ENCODE measurements around the gene PHYKPL.

PHYKPL gene

DNA sequence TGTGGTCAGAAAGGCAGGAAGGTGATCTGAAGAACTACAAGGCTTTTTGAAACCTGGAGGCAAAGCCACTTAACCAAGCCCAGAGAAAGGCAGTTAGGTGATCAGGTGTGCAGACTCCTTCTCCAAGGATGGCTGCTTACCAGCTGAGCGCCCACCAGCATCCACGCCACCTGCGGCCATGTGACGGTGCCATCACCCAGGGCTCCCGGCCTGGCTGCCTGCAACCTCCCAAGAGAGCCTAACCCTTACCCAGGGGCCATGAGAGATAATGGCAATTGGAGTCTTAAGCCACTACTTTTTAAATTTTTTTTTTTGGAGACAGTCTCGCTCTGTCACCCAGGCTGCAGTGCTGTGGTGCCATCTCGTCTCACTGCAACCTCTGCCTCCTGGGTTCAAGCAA lies 33.1 kb upstream of the PHYKPL start:
- TF ChIP-seq EZH2 (optimal IDR thresholded peaks at IDR 0.05; ENCODE audit: low read depth, low read length): no peak
- no peak for TF ChIP-seq CTCF (IDR thresholded peaks at IDR 0.05; ENCODE audit: low read length)
- TF ChIP-seq EZH2phosphoT487 (IDR thresholded peaks at IDR 0.05; ENCODE audit: low read length): no peak
- Histone ChIP-seq H3K9me3 (replicated peaks; ENCODE audit: insufficient read depth, low read length) (no peaks in the 10 kb centered on the region), H3K27me3 (replicated peaks; ENCODE audit: insufficient read depth, low read length) (peaks cover 36% of the 10 kb centered on the region), H3F3A (ENCODE audit: insufficient read depth, low read length) (no peaks in the 10 kb centered on the region), H3K36me3 (replicated peaks; ENCODE audit: insufficient read depth, low read length) (no peaks in the 10 kb centered on the region), H3K27ac (ENCODE audit: low read length) (no peak overlapping the region), H3K9me2 (replicated peaks; ENCODE audit: insufficient read depth, low read length) (no peaks in the 10 kb centered on the region), H3K4me1 (ENCODE audit: low read length) (no peaks in the 10 kb centered on the region), H3K4me3 (ENCODE audit: low read length) (no peak overlapping the region), H3K9ac (ENCODE audit: low read length) (no peak overlapping the region), H3K4me2 (ENCODE audit: low read depth, low read length) (no peak overlapping the region), H2AFZ (ENCODE audit: low read length) (no peak overlapping the region), H3K79me2 (ENCODE audit: low read length) (no peaks in the 10 kb centered on the region), H4K20me1 (ENCODE audit: insufficient read depth, low read length) (no peaks in the 10 kb centered on the region)
- DNase-seq: no peak

- Histone ChIP-seq H2AFZ (ENCODE audit: low read length) (no peak overlapping the region), H3K27ac (ENCODE audit: low read length) (no peak overlapping the region), H3K79me2 (ENCODE audit: low read length) (no peaks in the 10 kb centered on the region), H3K9ac (ENCODE audit: low read length) (no peak overlapping the region), H3K36me3 (replicated peaks; ENCODE audit: insufficient read depth, low read length) (no peaks in the 10 kb centered on the region), H3K9me3 (replicated peaks; ENCODE audit: insufficient read depth, low read length) (no peaks in the 10 kb centered on the region), H3K4me2 (ENCODE audit: low read depth, low read length) (no peak overlapping the region), H3K4me3 (ENCODE audit: low read length) (no peak overlapping the region), H3F3A (ENCODE audit: insufficient read depth, low read length) (no peaks in the 10 kb centered on the region), H3K9me2 (replicated peaks; ENCODE audit: insufficient read depth, low read length) (no peaks in the 10 kb centered on the region), H3K27me3 (replicated peaks; ENCODE audit: insufficient read depth, low read length) (peaks cover 39% of the 10 kb centered on the region), H3K4me1 (ENCODE audit: low read length) (no peaks in the 10 kb centered on the region), H4K20me1 (ENCODE audit: insufficient read depth, low read length) (no peaks in the 10 kb centered on the region)
- no peak for TF ChIP-seq CTCF (IDR thresholded peaks at IDR 0.05; ENCODE audit: low read length)
- TF ChIP-seq EZH2 (optimal IDR thresholded peaks at IDR 0.05; ENCODE audit: low read depth, low read length): no peak
- TF ChIP-seq EZH2phosphoT487 (IDR thresholded peaks at IDR 0.05; ENCODE audit: low read length): no peak
- no peak for DNase-seq
Observed at GRCh38 chr5:178264044-178264443, 31.4 kb upstream of the PHYKPL start.

DNA sequence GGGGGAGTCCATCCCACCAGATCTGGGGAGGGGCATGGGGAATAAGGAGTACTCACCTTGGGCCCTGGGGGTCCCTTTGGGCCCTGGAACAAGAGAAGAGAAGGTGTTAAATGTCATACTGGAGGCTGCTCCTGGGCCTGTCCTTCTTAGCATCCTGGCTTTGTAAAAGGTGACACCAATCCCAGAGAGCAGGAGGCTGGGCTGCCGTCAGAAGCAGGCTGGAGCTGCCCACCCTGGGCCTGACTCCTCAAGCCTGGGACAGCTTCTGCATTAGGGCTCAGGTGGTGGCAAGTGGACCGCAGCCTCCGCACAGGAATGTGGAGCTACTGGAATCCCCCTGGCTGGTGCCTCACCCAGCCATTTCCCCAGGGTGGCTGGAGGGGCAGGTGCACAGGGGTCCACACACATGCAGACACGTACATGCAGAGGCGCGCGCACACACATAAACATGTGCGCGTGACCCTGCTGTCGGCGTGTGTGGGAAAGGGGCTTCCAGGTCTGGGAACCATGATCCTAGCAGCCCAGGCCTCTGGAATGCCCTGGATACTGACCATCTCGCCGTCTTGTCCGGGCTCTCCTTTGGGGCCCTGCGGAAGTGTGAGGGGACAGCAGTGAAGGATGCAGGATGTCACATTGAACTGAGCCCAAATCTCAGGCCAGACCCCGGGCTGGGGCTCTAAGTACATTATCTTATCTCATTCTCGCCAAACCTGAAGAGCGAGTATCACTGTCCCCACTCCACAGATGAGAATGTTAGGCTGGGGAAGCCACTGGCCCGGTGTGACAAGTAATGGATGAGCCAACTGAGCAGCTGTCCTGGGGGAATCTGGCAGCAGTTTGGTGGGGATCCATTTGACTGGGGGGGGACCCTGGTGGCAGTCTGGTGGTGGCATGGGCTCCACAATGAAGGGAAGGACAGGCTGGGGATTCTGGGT lies 29.3 kb upstream of the PHYKPL start:
- H2AFZ ChIP-seq (ENCODE audit: low read length): no peak overlapping the region
- H3K4me1 ChIP-seq (ENCODE audit: low read length): no peaks in the 10 kb centered on the region
- H3K27ac ChIP-seq (ENCODE audit: low read length): no peak overlapping the region
- H3K9ac ChIP-seq (ENCODE audit: low read length): no peak overlapping the region
- DNase-seq: no peak
- no peaks in the 10 kb centered on the region for H3K79me2 ChIP-seq (ENCODE audit: low read length)
- no peak for TF ChIP-seq CTCF (IDR thresholded peaks at IDR 0.05; ENCODE audit: low read length)
- no peak for TF ChIP-seq EZH2 (optimal IDR thresholded peaks at IDR 0.05; ENCODE audit: low read depth, low read length)
- TF ChIP-seq EZH2phosphoT487 (IDR thresholded peaks at IDR 0.05; ENCODE audit: low read length): no peak
- no peak overlapping the region for H3K4me2 ChIP-seq (ENCODE audit: low read depth, low read length)
- H3F3A ChIP-seq (ENCODE audit: insufficient read depth, low read length): no peaks in the 10 kb centered on the region
- no peaks in the 10 kb centered on the region for H3K9me3 ChIP-seq (replicated peaks; ENCODE audit: insufficient read depth, low read length)
- H4K20me1 ChIP-seq (ENCODE audit: insufficient read depth, low read length): no peaks in the 10 kb centered on the region
- H3K4me3 ChIP-seq (ENCODE audit: low read length): no peak overlapping the region
- H3K9me2 ChIP-seq (replicated peaks; ENCODE audit: insufficient read depth, low read length): no peaks in the 10 kb centered on the region
- no peaks in the 10 kb centered on the region for H3K36me3 ChIP-seq (replicated peaks; ENCODE audit: insufficient read depth, low read length)
- peaks cover 29% of the 10 kb centered on the region for H3K27me3 ChIP-seq (replicated peaks; ENCODE audit: insufficient read depth, low read length)

Data from MM.1S (cell line).